RWPE1 (cell line): ENCODE data around the gene NOX3.
"Not testable (repeated sequence)": the region's sequence is repeated elsewhere in the genome, so short reads cannot be mapped to it uniquely, and the experiment has no call there.

Source experiments
- CTCF ChIA-PET: fragments of 350-600 bp; sonication (Branson Sonifier 250); formaldehyde crosslinking; extraction: SDS; loops from one replicate; lab custom pipeline; 2021; lab: Yijun Ruan, JAX
- POLR2A ChIA-PET: fragments of 400-600 bp; formaldehyde crosslinking; extraction: SDS; loops from one replicate; lab custom pipeline; 2020; ENCODE audit warnings: antibody characterized with exemption; ENCODE audit not compliant: low non-redundant PET; lab: Yijun Ruan, JAX
- DNase-seq: peaks from one replicate; pipeline ENCODE4 v3.0.0; 2012; ENCODE audit warnings: low spot score
- H3K27ac ChIP-seq: fragments of 450-650 bp; 2 replicates; pipeline ENCODE4 v1.5.1; 2017
- CTCF ChIP-seq: fragments of 450-650 bp; conservative IDR thresholded peaks from 2 replicates; pipeline ENCODE4 v1.5.1; 2017; ENCODE audit warnings: low read depth, mild to moderate bottlenecking

The NOX3 gene

GRCh38 chr6:155364844-155365437 lies 90.7 kb downstream of the NOX3 start:
- ChIA-PET CTCF (no interaction called here), POLR2A (no interaction called here)
- no peak for TF ChIP-seq CTCF

GRCh38 chr6:155364021-155364420 lies 91.6 kb downstream of the NOX3 start:
- CTCF ChIA-PET, H3K27ac ChIP-seq, DNase-seq, POLR2A ChIA-PET: not testable (repeated sequence)

More at GRCh38 chr6:155364844-155365437, 90.7 kb downstream of the NOX3 start:
- DNase-seq, result no peak
- H3K27ac ChIP-seq, result no peak overlapping the region

- POLR2A ChIA-PET, H3K27ac ChIP-seq, CTCF ChIA-PET, DNase-seq: not testable (repeated sequence)
Measured at GRCh38 chr6:155362968-155363632, 92.5 kb downstream of the NOX3 start.

- no peak for DNase-seq
- no peak overlapping the region for H3K27ac ChIP-seq
- ChIA-PET POLR2A (no interaction called here), CTCF (no interaction called here)
- TF ChIP-seq CTCF, result no peak
Measured at GRCh38 chr6:155354167-155354566, 101.5 kb downstream of the NOX3 start.

- no peak for TF ChIP-seq CTCF
- CTCF ChIA-PET, result no interaction called here
- POLR2A ChIA-PET, result no interaction called here
- no peak for DNase-seq
- no peak overlapping the region for H3K27ac ChIP-seq
Measured at GRCh38 chr6:155352811-155353210, 102.8 kb downstream of the NOX3 start.

- no peak for TF ChIP-seq CTCF
- no peak for DNase-seq
- no peak overlapping the region for H3K27ac ChIP-seq
- CTCF ChIA-PET, result no interaction called here
- POLR2A ChIA-PET, result no interaction called here
Measured at GRCh38 chr6:155352130-155352420, 103.6 kb downstream of the NOX3 start.

GRCh38 chr6:155351273-155352129 lies 104.1 kb downstream of the NOX3 start:
- DNase-seq, result no peak
- CTCF ChIA-PET, result interaction anchor here (0.6 kb wide), 1 partner anchor 237 kb away, joined by 3 read pairs; no protein-coding TSS in a partner anchor
- no peak overlapping the region for H3K27ac ChIP-seq
- POLR2A ChIA-PET, result no interaction called here
- no peak for TF ChIP-seq CTCF
